Stomach (tissue), 4 donors: ENCODE results near the gene DPYSL3.

Source experiments
- CTCF ChIP-seq, 7 experiments: fragments of 450-650 bp in 4 of 7; fragments of 200-600 bp in 3 of 7; sonication (generic) in 3 of 7; IDR thresholded peaks; one replicate each; pipeline ENCODE4 v1.5.1; 2016 to 2019; ENCODE audit warnings: antibody characterized with exemption in 7 of 7, control low read depth in 2 of 7, mild to moderate bottlenecking in 1 of 7
- EP300 ChIP-seq: sonication (generic); formaldehyde crosslinking; IDR thresholded peaks from one replicate; pipeline ENCODE4 v1.6.1; 2017; ENCODE audit warnings: antibody characterized with exemption
- POLR2AphosphoS5 ChIP-seq, 3 donors: sonication (generic); formaldehyde crosslinking; IDR thresholded peaks; one replicate each; pipeline ENCODE4 v1.6.1; 2016; ENCODE audit warnings: antibody characterized with exemption in 3 of 3

- no peak for TF ChIP-seq EP300
- no peak for TF ChIP-seq CTCF (IDR thresholded peaks at IDR 0.05)
- TF ChIP-seq POLR2AphosphoS5 (IDR thresholded peaks at IDR 0.05): no peak
Observed at GRCh38 chr5:147551677-147552076, 41.8 kb upstream of the DPYSL3 start.
